Fibroblast of the aortic adventitia (primary cell): Measurements from ENCODE around the gene RASGRP4. TPM values are rescaled to one million over a fixed set of nuclear protein-coding genes. Genes with fewer than 3 reads are reported as not detected.
"Not testable (repeated sequence)": the region's sequence is repeated elsewhere in the genome, so short reads cannot be mapped to it uniquely, and the experiment has no call there.

Source experiments
- DNase-seq: peaks from one replicate; pipeline ENCODE4 v3.0.0-alpha.2; 2010; ENCODE audit warnings: low read depth
- H3K4me3 ChIP-seq: 2 replicates; pipeline ENCODE4 v1.5.1; 2011; ENCODE audit warnings: low read depth, mild to moderate bottlenecking, control low read depth, low read length, moderate library complexity
- total RNA-seq: library from RNA; depleted of rRNA; stranded (reverse); fragments of >200 nt; gene quantifications from 2 replicates; pipeline ENCODE4 v1.2.3, GENCODE V29; 2012; ENCODE audit warnings: low replicate concordance
- TF ChIP-seq, protein P1 (sequence below): IDR thresholded peaks from 2 replicates; pipeline ENCODE4 v1.5.1; 2011; ENCODE audit warnings: mild to moderate bottlenecking, low read length, control low read depth, inconsistent platforms; ENCODE audit not compliant: insufficient read depth

Gene RASGRP4
- total RNA-seq, 1 donor = not detected

DNA sequence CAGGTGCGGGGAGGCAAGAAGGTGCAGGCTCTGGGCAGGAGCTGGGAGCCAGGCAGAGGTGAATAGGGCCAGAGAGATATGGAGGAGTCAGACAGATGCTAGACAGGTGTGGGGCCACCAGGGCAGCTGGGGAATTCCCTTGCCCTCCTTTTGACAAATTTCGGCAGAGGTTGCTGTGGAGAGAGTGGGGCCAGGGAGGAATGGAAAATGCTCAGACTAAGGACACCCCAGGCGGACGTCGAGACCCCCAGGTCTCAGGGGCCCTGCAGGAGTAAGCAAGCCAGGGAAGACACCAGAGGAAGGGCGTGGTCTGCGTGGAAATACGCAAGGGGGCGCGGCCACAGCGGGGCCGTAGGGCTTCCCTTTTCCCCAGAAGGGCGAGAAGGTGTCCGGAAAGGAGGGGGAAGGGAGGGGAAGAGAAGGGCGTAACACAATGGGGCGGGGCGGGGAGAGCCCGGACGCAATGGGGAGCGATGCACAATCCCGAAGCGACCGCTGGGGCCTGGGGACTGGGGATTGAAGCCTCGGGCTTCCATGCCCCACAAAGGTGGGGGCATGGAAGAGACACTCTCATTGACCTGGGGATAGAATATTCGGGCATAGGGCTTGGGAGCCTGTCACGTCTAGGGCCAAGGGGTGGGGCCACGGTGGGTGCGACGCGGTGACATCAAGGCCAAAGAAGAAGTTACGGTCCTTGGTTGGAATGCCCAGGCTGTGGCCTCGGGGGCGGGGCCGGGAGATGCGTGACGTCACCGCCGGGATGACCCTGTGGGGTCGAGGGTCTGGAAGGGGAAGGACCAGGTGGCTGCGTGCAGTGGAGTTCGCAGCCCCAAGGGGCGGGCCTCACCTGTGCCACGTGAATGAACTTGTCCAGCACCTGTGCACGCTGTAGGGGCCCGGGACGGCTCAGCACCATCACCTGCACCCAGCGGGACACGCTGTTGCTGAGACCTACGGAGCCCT lies 8.2 kb downstream of the RASGRP4 start:
- no peak overlapping the region for H3K4me3 ChIP-seq
- TF ChIP-seq, protein P1, sequence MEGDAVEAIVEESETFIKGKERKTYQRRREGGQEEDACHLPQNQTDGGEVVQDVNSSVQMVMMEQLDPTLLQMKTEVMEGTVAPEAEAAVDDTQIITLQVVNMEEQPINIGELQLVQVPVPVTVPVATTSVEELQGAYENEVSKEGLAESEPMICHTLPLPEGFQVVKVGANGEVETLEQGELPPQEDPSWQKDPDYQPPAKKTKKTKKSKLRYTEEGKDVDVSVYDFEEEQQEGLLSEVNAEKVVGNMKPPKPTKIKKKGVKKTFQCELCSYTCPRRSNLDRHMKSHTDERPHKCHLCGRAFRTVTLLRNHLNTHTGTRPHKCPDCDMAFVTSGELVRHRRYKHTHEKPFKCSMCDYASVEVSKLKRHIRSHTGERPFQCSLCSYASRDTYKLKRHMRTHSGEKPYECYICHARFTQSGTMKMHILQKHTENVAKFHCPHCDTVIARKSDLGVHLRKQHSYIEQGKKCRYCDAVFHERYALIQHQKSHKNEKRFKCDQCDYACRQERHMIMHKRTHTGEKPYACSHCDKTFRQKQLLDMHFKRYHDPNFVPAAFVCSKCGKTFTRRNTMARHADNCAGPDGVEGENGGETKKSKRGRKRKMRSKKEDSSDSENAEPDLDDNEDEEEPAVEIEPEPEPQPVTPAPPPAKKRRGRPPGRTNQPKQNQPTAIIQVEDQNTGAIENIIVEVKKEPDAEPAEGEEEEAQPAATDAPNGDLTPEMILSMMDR = no peak
- DNase-seq = no peak

DNA sequence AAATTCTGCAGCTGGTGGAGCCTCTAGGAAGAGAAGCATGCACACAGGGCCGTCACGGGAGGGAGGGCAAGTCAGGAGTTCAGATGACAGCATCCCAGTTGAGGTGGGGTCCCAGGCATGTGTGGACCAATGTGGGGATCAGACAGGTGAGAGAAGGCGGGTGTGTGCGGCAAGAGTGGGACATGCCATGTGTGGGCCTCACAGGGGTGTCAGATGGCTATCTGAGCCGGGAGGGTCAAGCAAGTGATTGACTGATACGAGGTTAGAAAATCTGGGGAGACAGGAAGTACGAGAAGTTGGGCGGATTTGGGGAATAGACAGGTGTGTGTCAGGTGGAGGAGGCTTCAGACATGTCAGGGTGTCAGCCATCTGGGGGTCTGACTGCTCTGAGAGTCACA lies 8.9 kb downstream of the RASGRP4 start:
- no peak overlapping the region for H3K4me3 ChIP-seq
- TF ChIP-seq, protein P1 = no peak
- DNase-seq = no peak

DNA sequence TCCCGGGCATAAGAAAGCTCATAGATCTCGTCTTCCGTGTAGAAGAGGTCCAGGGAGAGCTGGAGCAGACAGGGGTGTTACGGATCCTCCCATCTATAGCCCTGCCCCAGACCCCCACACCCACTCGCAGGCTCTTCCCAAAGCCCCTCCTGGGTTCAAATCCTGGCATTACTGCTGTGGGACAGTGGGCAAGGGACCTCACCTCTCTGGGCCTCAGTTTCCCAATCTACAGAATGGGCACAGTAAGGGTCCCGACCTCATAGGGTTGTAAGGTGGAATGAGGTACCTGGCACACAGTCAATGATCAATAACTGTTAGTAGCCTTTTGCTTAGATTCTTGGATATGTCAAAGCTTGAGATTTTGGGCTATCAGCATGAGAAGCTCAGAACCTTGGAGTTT lies 12.6 kb downstream of the RASGRP4 start:
- no peak overlapping the region for H3K4me3 ChIP-seq
- no peak for DNase-seq
- TF ChIP-seq, protein P1 = no peak

- no peak for DNase-seq
- no peak overlapping the region for H3K4me3 ChIP-seq
- TF ChIP-seq, protein P1 = no peak
Measured at GRCh38 chr19:38412961-38413360, 13.1 kb downstream of the RASGRP4 start.

- TF ChIP-seq, protein P1 = no peak
- no peak for DNase-seq
Measured at GRCh38 chr19:38412491-38412890, 13.5 kb downstream of the RASGRP4 start.

DNA sequence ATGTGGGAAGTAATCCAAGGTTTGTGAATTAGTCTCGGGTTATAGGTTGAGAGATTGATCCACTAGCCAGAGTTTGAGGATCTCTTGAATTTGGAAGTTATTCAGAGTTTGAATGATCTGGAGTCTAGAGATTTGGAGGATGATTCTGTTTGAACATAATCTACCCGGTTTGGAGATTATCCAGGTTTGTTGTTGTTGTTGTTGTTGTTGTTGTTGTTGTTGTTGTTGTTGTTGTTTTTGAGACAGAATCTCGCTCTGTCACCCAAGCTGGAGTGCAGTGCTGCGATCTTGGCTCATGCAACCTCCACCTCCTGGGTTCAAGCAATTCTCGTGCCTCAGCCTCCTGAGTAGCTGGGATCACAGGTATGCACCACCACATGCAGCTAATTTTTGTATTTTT lies 14.1 kb downstream of the RASGRP4 start:
- DNase-seq, H3K4me3 ChIP-seq: not testable (repeated sequence)

More at GRCh38 chr19:38412491-38412890, 13.5 kb downstream of the RASGRP4 start:
- no peak overlapping the region for H3K4me3 ChIP-seq

DNA sequence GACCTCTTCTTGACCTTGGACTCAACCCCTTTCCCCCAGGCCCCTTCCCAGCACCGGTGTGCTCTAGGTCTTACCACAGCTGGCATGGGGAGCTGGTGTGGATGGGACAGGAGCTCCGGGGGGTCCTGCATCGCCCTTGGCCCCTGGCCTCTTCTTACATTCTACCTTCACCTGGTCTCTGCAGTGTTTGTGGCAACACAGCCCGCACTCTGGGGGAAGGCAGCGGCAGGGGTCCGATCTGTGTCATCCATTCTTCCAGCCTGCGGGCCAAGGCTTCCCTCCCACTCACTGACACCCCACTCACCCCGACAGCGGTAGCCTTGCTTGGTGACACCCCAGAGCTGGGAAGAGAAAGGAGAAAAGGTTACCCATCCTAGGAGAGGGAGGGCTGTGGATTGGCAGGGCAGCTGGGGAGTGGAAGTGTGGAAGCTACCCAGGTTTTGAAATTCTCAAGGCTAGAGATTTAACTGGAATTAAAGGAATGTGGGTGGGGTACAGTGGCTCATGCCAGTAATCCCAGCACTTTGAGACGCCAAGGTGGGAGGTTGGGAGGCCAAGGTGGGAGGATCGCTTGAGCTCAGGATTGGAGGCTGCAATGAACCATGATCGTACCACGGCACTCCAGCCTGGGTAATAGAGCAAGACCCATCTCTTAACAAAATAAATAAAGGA lies 14.8 kb downstream of the RASGRP4 start:
- no peak overlapping the region for H3K4me3 ChIP-seq
- no peak for DNase-seq
- TF ChIP-seq, protein P1 = no peak

DNA sequence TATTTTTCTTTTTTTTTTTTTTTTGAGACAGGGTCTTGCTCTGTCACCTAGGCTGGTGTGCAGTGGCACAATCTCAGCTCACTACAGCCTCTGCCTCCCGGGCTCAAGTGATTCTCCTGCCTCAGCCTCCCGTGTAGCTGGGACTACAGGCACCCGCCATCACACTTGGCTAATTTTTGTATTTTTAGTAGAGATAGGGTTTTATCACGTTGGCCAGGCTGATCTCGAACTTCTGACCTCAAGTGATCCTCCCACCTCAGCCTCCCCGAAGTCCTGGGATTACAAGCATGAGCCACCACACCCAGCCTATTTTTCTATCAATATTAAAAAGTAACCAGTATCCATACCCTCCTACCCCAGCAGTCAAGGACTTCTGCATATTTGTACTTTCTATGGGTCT lies 15.6 kb downstream of the RASGRP4 start:
- H3K4me3 ChIP-seq, DNase-seq: not testable (repeated sequence)
